ENCODE measurements around the gene RAB11FIP4. TPM values are rescaled to one million over a fixed set of nuclear protein-coding genes. Genes with fewer than 3 reads are reported as not detected.

RAB11FIP4 gene
- total and polyA plus RNA-seq, 9 donors, result 1.8 to 16.5 (median 6.4) TPM

DNA sequence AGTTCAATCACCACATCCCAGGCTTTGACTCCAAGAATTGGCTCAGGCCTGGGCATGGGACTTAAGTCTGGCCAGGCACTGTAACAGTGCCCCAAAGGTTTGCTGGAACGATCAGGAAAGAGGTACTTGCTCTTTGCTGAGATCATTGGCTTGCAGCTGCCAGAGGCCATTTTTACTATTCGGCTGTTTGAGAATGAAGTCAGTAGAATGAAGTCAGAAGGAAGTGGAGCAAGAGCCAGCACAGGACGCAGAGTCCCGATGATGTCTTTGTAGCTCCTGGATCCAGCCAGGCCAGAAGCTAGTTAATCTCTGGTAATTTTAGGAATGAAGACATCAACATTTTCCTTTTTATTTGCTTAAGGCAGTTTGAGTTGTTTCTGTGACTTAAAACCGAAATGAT is 195.5 kb downstream of the RAB11FIP4 start:
- TF ChIP-seq, protein P1, sequence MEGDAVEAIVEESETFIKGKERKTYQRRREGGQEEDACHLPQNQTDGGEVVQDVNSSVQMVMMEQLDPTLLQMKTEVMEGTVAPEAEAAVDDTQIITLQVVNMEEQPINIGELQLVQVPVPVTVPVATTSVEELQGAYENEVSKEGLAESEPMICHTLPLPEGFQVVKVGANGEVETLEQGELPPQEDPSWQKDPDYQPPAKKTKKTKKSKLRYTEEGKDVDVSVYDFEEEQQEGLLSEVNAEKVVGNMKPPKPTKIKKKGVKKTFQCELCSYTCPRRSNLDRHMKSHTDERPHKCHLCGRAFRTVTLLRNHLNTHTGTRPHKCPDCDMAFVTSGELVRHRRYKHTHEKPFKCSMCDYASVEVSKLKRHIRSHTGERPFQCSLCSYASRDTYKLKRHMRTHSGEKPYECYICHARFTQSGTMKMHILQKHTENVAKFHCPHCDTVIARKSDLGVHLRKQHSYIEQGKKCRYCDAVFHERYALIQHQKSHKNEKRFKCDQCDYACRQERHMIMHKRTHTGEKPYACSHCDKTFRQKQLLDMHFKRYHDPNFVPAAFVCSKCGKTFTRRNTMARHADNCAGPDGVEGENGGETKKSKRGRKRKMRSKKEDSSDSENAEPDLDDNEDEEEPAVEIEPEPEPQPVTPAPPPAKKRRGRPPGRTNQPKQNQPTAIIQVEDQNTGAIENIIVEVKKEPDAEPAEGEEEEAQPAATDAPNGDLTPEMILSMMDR (IDR thresholded peaks at IDR 0.05), result no peak
- TF ChIP-seq EP300 (IDR thresholded peaks at IDR 0.05) (no peak), POLR2A (IDR thresholded peaks at IDR 0.05) (no peak)
- DNase-seq, result no peak
- 49 to 84% (median 70%) methylated on average over 5 of the region's 5 CpGs for WGBS, 3 donors
- Histone ChIP-seq H3K9me3 (no peaks in the 10 kb centered on the region), H3K4me3 (no peak overlapping the region), H3K36me3 (no peaks in the 10 kb centered on the region), H3K4me1 (ENCODE audit: insufficient read depth) (peaks cover 5% of the 10 kb centered on the region), H3K27ac (no peak overlapping the region), H3K27me3 (no peaks in the 10 kb centered on the region)
- intact Hi-C loops (cut with DNase I), result no loop called here

DNA sequence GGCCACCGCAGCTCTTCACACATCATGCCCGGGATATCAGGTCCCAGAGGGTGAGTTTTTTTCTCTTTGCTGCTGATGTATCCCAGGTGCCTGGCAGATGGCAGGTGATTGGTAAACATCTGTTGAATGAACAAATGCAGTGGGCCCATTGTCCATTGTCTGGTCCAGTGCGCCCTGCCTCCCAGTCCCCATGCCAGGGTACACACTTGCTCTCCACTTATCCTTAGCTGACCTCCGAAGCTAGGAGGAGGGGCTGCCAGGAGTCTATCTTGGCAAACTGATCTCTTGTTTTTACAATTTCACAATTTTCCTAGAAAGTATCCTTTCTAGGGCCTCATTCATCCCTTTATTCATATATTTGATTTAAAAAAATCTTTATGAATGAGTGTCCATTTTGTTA is 196.0 kb downstream of the RAB11FIP4 start:
- no peak for DNase-seq
- WGBS, 3 donors, result 88 to 91% (median 90%) methylated on average over 4 of the region's 4 CpGs
- no peaks in the 10 kb centered on the region for H3K36me3 ChIP-seq
- TF ChIP-seq EP300 (IDR thresholded peaks at IDR 0.05) (no peak), POLR2A (IDR thresholded peaks at IDR 0.05) (no peak)
- TF ChIP-seq, protein P1 (IDR thresholded peaks at IDR 0.05), result no peak
- no peak overlapping the region for H3K27ac ChIP-seq
- intact Hi-C loops (cut with DNase I), result no loop called here
- H3K27me3 ChIP-seq, result no peaks in the 10 kb centered on the region
- H3K9me3 ChIP-seq, result no peaks in the 10 kb centered on the region
- no peak overlapping the region for H3K4me3 ChIP-seq
- peaks cover under 1% of the 10 kb centered on the region for H3K4me1 ChIP-seq (ENCODE audit: insufficient read depth)

MicroRNAs encoded within 50 kb of the gene (microRNA counts, 767-probe panel; counts per million panel counts)
- microRNA hsa-miR-193a-3p (2,186 counts per million, percentile 81 among the panel's probes with 10 or more counts), microRNA hsa-miR-193a-5p (4,184 counts per million, percentile 91 among the panel's probes with 10 or more counts)

Small RNA genes lying within 50 kb of the gene (microRNA-seq; reads per million reads assigned to microRNA genes)
- gene MIR193A, result 139 to 917 (median 488) reads per million in 3 donors
- 0.36 to 1.1 (median 1.1) reads per million in 3 donors for gene MIR365B
- gene MIR4725, result 0 to 0.47 (median 0.18) reads per million in 3 donors

Small RNA genes lying within 50 kb of the gene (small RNA-seq; reads per million reads assigned to genes)
- gene MIR193A, result 1.1 reads per million, percentile 60 among the genes with 10 or more reads in this experiment
- gene MIR4725, result not detected
- gene RN7SL45P, result not detected
- not detected for gene RN7SL79P
- gene RNU6ATAC7P, result not detected

Other genes with a start within 250 kb of the RAB11FIP4 start
- gene OMG, start 94.4 kb upstream of the RAB11FIP4 start, total RNA-seq, result 1 to 10 TPM in 2 of 7 donors, not detected in 5; 1.1 to 2.2 TPM
- 1 to 10 TPM in 1 of 2 donors, under 1 TPM in 1; 0.28 to 1.9 TPM for gene OMG, start 94.4 kb upstream of the RAB11FIP4 start, polyA plus RNA-seq
- gene EVI2B, start 77.6 kb upstream of the RAB11FIP4 start, total RNA-seq, result 1 to 10 TPM; 1.7 to 6.1 (median 3.0) TPM
- gene EVI2B, start 77.6 kb upstream of the RAB11FIP4 start, polyA plus RNA-seq, result 10 to 100 TPM in 1 of 2 donors, 1 to 10 TPM in 1; 2.0 to 31.9 TPM
- 1 to 10 TPM; 1.5 to 6.1 (median 3.1) TPM for gene EVI2A, start 70.1 kb upstream of the RAB11FIP4 start, total RNA-seq
- gene EVI2A, start 70.1 kb upstream of the RAB11FIP4 start, polyA plus RNA-seq, result 1 to 10 TPM; 2.5 to 7.1 TPM